ENCODE measurements around the gene ATP2C2. TPM values are rescaled to one million over a fixed set of nuclear protein-coding genes. Genes with fewer than 3 reads are reported as not detected.

Gene ATP2C2
- polyA plus RNA-seq, 1 donor = 0.38 TPM

GRCh38 chr16:84509032-84509950 is 141.0 kb downstream of the ATP2C2 start:
- no peak for DNase-seq (ENCODE audit: low read depth)

DNA sequence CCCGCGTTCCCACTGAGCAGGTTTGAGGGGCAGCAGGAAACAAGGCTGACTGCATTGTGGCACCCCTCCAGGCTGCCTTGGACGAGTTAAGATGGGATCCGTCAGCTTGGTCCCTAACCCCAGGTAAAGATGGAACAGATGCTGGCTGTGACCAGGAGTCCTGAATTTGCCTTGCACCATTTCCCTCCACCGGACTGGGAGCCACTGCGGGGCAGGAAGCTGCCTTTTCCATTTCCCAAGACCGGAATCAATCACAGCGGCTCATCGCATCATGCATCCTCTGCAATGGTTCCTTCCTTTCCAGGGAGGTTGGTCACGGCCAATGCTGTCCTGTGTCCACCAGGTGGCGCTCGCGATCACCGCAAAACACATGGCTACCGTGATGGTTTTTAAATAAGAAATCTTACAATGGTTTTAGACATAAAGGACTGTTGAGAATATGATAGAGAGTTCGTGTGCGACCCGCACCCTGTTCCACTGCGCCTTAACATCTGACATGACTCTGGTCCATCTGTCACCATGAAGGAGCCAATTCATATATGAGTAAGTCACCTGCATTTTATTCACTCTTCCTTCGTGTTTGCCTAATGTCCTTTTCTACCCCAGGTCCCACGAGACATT is 143.0 kb downstream of the ATP2C2 start:
- DNase-seq (ENCODE audit: low read depth) = peak; percentile 73

DNA sequence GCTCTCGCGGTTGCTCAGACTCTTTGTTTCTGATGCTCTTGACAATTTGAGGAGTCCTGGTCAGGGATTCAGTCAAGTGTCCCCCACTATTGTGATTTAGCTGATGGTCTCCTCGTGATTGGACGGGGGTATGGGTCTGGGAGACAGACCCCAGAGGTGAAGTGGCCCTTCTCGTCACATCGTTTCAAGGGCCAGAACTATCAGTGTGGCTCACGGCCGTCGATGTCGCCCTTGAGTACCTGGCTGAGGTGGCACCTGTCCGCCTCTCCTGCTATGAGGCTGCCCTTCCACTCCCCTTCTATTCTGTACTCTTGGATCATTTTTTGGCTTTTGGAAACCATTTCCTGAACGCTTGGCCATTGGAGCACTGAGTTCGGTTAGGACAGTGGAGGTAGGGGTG is 143.5 kb downstream of the ATP2C2 start:
- DNase-seq (ENCODE audit: low read depth) = no peak

GRCh38 chr16:84513123-84513522 is 144.8 kb downstream of the ATP2C2 start:
- no peak for DNase-seq (ENCODE audit: low read depth)

DNA sequence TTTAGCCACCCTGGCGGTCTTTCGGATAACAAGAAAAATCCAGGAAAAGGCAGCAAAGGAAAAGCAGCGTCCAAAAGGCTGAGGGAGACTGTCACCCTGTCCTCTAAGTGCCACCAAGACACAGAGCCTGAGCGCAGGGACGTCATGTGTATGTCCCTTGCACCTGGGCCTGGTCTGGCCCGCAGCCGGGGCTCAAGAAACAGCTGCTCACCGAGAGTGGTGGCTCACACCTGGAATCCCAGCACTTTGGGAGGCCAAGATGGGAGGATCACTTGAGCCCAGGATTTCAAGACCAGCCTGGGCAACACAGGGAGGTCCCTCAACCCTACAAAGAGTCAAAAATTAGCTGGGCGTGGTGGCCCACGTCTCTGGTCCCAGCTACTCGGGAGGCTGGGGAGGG is 145.3 kb downstream of the ATP2C2 start:
- DNase-seq (ENCODE audit: low read depth) = no peak

Other genes with a start within 250 kb of the ATP2C2 start
- gene HSDL1, start 223.4 kb upstream of the ATP2C2 start, polyA plus RNA-seq (ENCODE audit: insufficient read length) = 17.3 TPM
- gene DNAAF1, start 223.2 kb upstream of the ATP2C2 start, polyA plus RNA-seq (ENCODE audit: insufficient read length) = 0.33 TPM
- gene TAF1C, start 181.5 kb upstream of the ATP2C2 start, polyA plus RNA-seq (ENCODE audit: insufficient read length) = 26.1 TPM
- 0.94 TPM for gene ADAD2, start 177.4 kb upstream of the ATP2C2 start, polyA plus RNA-seq (ENCODE audit: insufficient read length)
- 0.03 TPM for gene KCNG4, start 128.5 kb upstream of the ATP2C2 start, polyA plus RNA-seq (ENCODE audit: insufficient read length)
- 1.8 TPM for gene WFDC1, start 73.7 kb upstream of the ATP2C2 start, polyA plus RNA-seq (ENCODE audit: insufficient read length)
- gene MEAK7, start 136.1 kb downstream of the ATP2C2 start, polyA plus RNA-seq (ENCODE audit: insufficient read length) = 8.3 TPM
- 21.5 TPM for gene COTL1, start 249.5 kb downstream of the ATP2C2 start, polyA plus RNA-seq (ENCODE audit: insufficient read length)